GM19455 (cell line): ENCODE results near the gene PRKCH.

Experiments used
- ATAC-seq: cut with Tn5 transposase; IDR thresholded peaks from one replicate; pipeline ENCODE4 v1.9.1; 2021; ENCODE audit not compliant: unreplicated experiment

The PRKCH gene

GRCh38 chr14:61335049-61335448 is 13.7 kb downstream of the PRKCH start:
- ATAC-seq = no peak

GRCh38 chr14:61335671-61336275 is 14.4 kb downstream of the PRKCH start:
- ATAC-seq = no peak

- no peak for ATAC-seq
These were observed 16.5 kb downstream of the PRKCH start for GRCh38 chr14:61337893-61338292.

GRCh38 chr14:61338457-61338856 is 17.1 kb downstream of the PRKCH start:
- no peak for ATAC-seq

GRCh38 chr14:61341275-61342206 is 20.2 kb downstream of the PRKCH start:
- no peak for ATAC-seq

- ATAC-seq = no peak
These were observed 21.1 kb downstream of the PRKCH start for GRCh38 chr14:61342486-61342885.

GRCh38 chr14:61342932-61343331 is 21.6 kb downstream of the PRKCH start:
- ATAC-seq = no peak

- ATAC-seq = no peak
These were observed 22.1 kb downstream of the PRKCH start for GRCh38 chr14:61343471-61343870.

GRCh38 chr14:61343991-61344405 is 22.6 kb downstream of the PRKCH start:
- ATAC-seq = no peak

GRCh38 chr14:61344437-61345150 is 23.2 kb downstream of the PRKCH start:
- ATAC-seq = no peak

- ATAC-seq = no peak
These were observed 23.7 kb downstream of the PRKCH start for GRCh38 chr14:61345151-61345482.

- ATAC-seq = no peak
These were observed 24.8 kb downstream of the PRKCH start for GRCh38 chr14:61346221-61346620.

GRCh38 chr14:61346793-61347192 is 25.4 kb downstream of the PRKCH start:
- ATAC-seq = no peak

GRCh38 chr14:61347826-61348443 is 26.6 kb downstream of the PRKCH start:
- no peak for ATAC-seq

GRCh38 chr14:61350427-61351270 is 29.3 kb downstream of the PRKCH start:
- ATAC-seq = peak; percentile 47

GRCh38 chr14:61351477-61351876 is 30.1 kb downstream of the PRKCH start:
- ATAC-seq = no peak

GRCh38 chr14:61355892-61356325 is 34.5 kb downstream of the PRKCH start:
- no peak for ATAC-seq

- ATAC-seq = no peak
These were observed 35.7 kb downstream of the PRKCH start for GRCh38 chr14:61357123-61357522.

GRCh38 chr14:61358554-61359226 is 37.3 kb downstream of the PRKCH start:
- no peak for ATAC-seq
